ENCODE measurements around the gene TPGS2.

GRCh38 chr18:36826556-36826955, 2.2 kb downstream of the TPGS2 start:
- TF ChIP-seq POU6F1 (CRISPR knock-in tag; IDR thresholded peaks at IDR 0.05; ENCODE audit: borderline replicate concordance, low read depth) (no peak), CSDC2 (CRISPR knock-in tag; IDR thresholded peaks at IDR 0.05) (no peak), OSR1 (CRISPR knock-in tag; IDR thresholded peaks at IDR 0.05) (no peak), TSHZ2 (CRISPR knock-in tag; IDR thresholded peaks at IDR 0.05) (no peak), ZFP30 (CRISPR knock-in tag; IDR thresholded peaks at IDR 0.05) (no peak), SNAI2 (CRISPR knock-in tag; IDR thresholded peaks at IDR 0.05) (no peak)

Measured in SK-N-SH treated with all-trans-retinoic acid at 6 μM for 48 hours (cell line).